Panc1 (cell line): ENCODE results near the gene KANK2. TPM values are rescaled to one million over a fixed set of nuclear protein-coding genes. Genes with fewer than 3 reads are reported as not detected.
A peak's percentile ranks its signal among the peaks of the same experiment; 100 is the strongest.
"Not testable (repeated sequence)": the region's sequence is repeated elsewhere in the genome, so short reads cannot be mapped to it uniquely, and the experiment has no call there.

Experiments used
- ATAC-seq: fragments of 200-7000 bp; cut with Tn5 transposase; 2 replicates; pipeline ENCODE4 v1.9.1; 2020; ENCODE audit warnings: mild to moderate bottlenecking, moderate library complexity
- BruUV-seq: library from RNA; stranded (reverse); fragments of 400-500 nt; replicated peaks from 2 replicates; lab custom pipeline; 2021; lab: Mats Ljungman, UMichigan
- CTCF ChIA-PET: fragments of 300-600 bp; sonication (Branson Sonifier 250); formaldehyde crosslinking; loops from one replicate; lab custom pipeline; 2022; ENCODE audit warnings: antibody characterized with exemption; lab: Charles Lee
- POLR2A ChIA-PET: fragments of 300-600 bp; sonication (Branson Sonifier 250); formaldehyde crosslinking; loops from one replicate; lab custom pipeline; 2022; ENCODE audit warnings: antibody characterized with exemption; lab: Charles Lee
- DNase-seq: peaks from one replicate; pipeline ENCODE4 v3.0.0-alpha.2; 2010; ENCODE audit warnings: low read depth, low spot score
- H3K27ac ChIP-seq: 2 replicates; pipeline ENCODE4 v1.5.1; 2011; ENCODE audit warnings: mild to moderate bottlenecking, low read length, inconsistent platforms
- H3K27me3 ChIP-seq: fragments of 200-500 bp; sonication (Bioruptor generic); 2 replicates; pipeline ENCODE4 v1.6.0; 2014; ENCODE audit warnings: low read length, inconsistent platforms; ENCODE audit not compliant: control insufficient read depth, insufficient read depth
- H3K36me3 ChIP-seq: fragments of 200-500 bp; sonication (Bioruptor generic); 2 replicates; pipeline ENCODE4 v1.5.1; 2014; ENCODE audit warnings: inconsistent platforms, mild to moderate bottlenecking, low read length, moderate library complexity; ENCODE audit not compliant: control insufficient read depth, insufficient read depth
- H3K4me1 ChIP-seq: 2 replicates; pipeline ENCODE4 v1.5.1; 2011; ENCODE audit warnings: inconsistent platforms, mild to moderate bottlenecking, low read length, moderate library complexity; ENCODE audit not compliant: control insufficient read depth, insufficient read depth
- H3K4me3 ChIP-seq, 2 experiments: 2 replicates each; pipeline ENCODE4 v1.5.1; 2011 to 2012; ENCODE audit warnings: low read depth in 2 of 2, low read length in 2 of 2, mild to moderate bottlenecking in 2 of 2, inconsistent platforms in 1 of 2, moderate library complexity in 1 of 2
- H3K9me3 ChIP-seq: fragments of 200-500 bp; sonication (Bioruptor generic); 2 replicates; pipeline ENCODE4 v1.5.1; 2014; ENCODE audit warnings: low read depth, mild to moderate bottlenecking, inconsistent platforms, low read length, moderate library complexity; ENCODE audit not compliant: control insufficient read depth, insufficient read depth
- CTCF ChIP-seq: fragments of 450-650 bp; IDR thresholded peaks from 2 replicates; pipeline ENCODE4 v1.5.1; 2017; ENCODE audit warnings: mild to moderate bottlenecking
- POLR2AphosphoS5 ChIP-seq: IDR thresholded peaks from 2 replicates; pipeline ENCODE4 v1.6.1; 2012; ENCODE audit warnings: mild to moderate bottlenecking, low read depth, low read length, moderate library complexity
- REST ChIP-seq, 2 experiments: IDR thresholded peaks; 2 replicates each; pipeline ENCODE4 v1.6.1; 2011 to 2012; ENCODE audit warnings: low read depth in 2 of 2, control low read depth in 1 of 2, low read length in 1 of 2, mild to moderate bottlenecking in 1 of 2, moderate library complexity in 1 of 2; ENCODE audit not compliant: insufficient read depth in 1 of 2
- SIN3A ChIP-seq: IDR thresholded peaks from 2 replicates; pipeline ENCODE4 v1.6.1; 2012; ENCODE audit warnings: low read depth, mild to moderate bottlenecking, low read length, moderate library complexity, borderline replicate concordance; ENCODE audit not compliant: insufficient read depth
- TCF7L2 ChIP-seq: IDR thresholded peaks from 2 replicates; pipeline ENCODE4 v1.6.1; 2011; ENCODE audit warnings: mild to moderate bottlenecking, low read depth, low read length, inconsistent platforms
- in situ Hi-C: cut with HindIII; loops from 2 replicates; pipeline ENCODE4 v1.10.0; 2016; ENCODE audit warnings: low sequenced_read_pairs, low pct_unique_long_range_greater_than_20kb
- intact Hi-C: fragments of 100-400 bp; cut with micrococcal nuclease; formaldehyde crosslinking; loops from one replicate; pipeline ENCODE4 v1.10.0; 2022; ENCODE audit not compliant: unreplicated experiment
- total RNA-seq: library from RNA; stranded (reverse); gene quantifications from one replicate; pipeline ENCODE4 v1.2.1, GENCODE V29; 2021; ENCODE audit not compliant: unreplicated experiment

KANK2 gene
- total RNA-seq, 1 experiment from 2014 or later, result 121 TPM

GRCh38 chr19:11141937-11142527, 55.3 kb downstream of the KANK2 start:
- TF ChIP-seq SIN3A, result no peak
- Histone ChIP-seq H3K36me3 (no peaks in the 10 kb centered on the region), H3K27ac (peak overlapping the region; percentile 97), H3K4me1 (peaks cover 44% of the 10 kb centered on the region), H3K27me3 (no peaks in the 10 kb centered on the region), H3K9me3 (no peaks in the 10 kb centered on the region), H3K4me3 (no peak overlapping the region)
- intact Hi-C loops, result no loop called here
- in situ Hi-C loops, result no loop called here
- ATAC-seq, result peak; percentile 5; the same call in 1 of the 2 replicates
- POLR2A ChIA-PET, result no interaction called here
- BruUV-seq, result no TSS peak
- no peak for DNase-seq
- CTCF ChIA-PET, result interaction anchor here (0.6 kb wide), 2 partner anchors 13 to 24 kb away, joined by 3 read pairs; no protein-coding TSS in a partner anchor

- ATAC-seq, result no peak
- H3K4me3 ChIP-seq, result no peak overlapping the region
- no peak for DNase-seq
- ChIA-PET POLR2A (no interaction called here), CTCF (no interaction called here)
- in situ Hi-C loops (no loop called here), intact Hi-C loops (no loop called here)
- H3K27ac ChIP-seq, result peak overlapping the region; percentile 97
- no peaks in the 10 kb centered on the region for H3K9me3 ChIP-seq
- H3K36me3 ChIP-seq, result no peaks in the 10 kb centered on the region
- BruUV-seq, result no TSS peak
- H3K4me1 ChIP-seq, result peaks cover 44% of the 10 kb centered on the region
- TF ChIP-seq TCF7L2 (no peak), REST (IDR thresholded peaks at IDR 0.05; ENCODE audit: insufficient read depth in 1 of 2, low read depth in 2 of 2, low read length in 1 of 2) (no peak), CTCF (no peak), POLR2AphosphoS5 (no peak), SIN3A (no peak)
- no peaks in the 10 kb centered on the region for H3K27me3 ChIP-seq
Measured at GRCh38 chr19:11140896-11141295, 56.4 kb downstream of the KANK2 start.

GRCh38 chr19:11140023-11140538, 57.3 kb downstream of the KANK2 start:
- POLR2A ChIA-PET, CTCF ChIA-PET: not testable (repeated sequence)
- peaks cover 44% of the 10 kb centered on the region for H3K4me1 ChIP-seq

More at GRCh38 chr19:11140023-11140538, 57.3 kb downstream of the KANK2 start:
- H3K27ac ChIP-seq, result peak overlapping the region; percentile 94
- H3K27me3 ChIP-seq, BruUV-seq, H3K4me3 ChIP-seq, DNase-seq, H3K36me3 ChIP-seq, ATAC-seq, intact Hi-C loops, H3K9me3 ChIP-seq, in situ Hi-C loops: not testable (repeated sequence)
